GM19455 (cell line): ENCODE data around the gene MAPRE2.

Experiments used
- ATAC-seq: cut with Tn5 transposase; IDR thresholded peaks from one replicate; pipeline ENCODE4 v1.9.1; 2021; ENCODE audit not compliant: unreplicated experiment

The MAPRE2 gene

GRCh38 chr18:35061336-35061735, 20.1 kb downstream of the MAPRE2 start:
- ATAC-seq: no peak

- ATAC-seq: no peak
These were observed 20.6 kb downstream of the MAPRE2 start for GRCh38 chr18:35061804-35062203.

DNA sequence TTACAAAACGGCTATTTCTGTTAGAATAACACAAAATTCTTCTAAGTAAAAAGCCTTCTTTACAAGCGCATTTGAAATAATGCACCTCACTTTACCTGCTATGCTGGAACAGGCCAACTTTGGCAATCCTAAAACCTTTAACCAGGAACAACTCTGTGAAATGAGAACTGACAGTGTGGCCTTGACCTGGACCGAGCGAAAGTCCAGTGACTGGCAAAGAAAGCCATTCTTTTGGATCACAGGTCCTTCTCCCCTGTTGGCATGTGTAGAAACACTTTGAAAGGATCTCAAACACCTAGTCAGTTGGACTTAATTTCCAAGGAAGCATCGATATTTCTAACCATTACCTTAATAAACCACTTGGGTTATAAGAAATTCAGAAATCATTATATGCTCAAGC, 21.2 kb downstream of the MAPRE2 start:
- ATAC-seq: no peak

DNA sequence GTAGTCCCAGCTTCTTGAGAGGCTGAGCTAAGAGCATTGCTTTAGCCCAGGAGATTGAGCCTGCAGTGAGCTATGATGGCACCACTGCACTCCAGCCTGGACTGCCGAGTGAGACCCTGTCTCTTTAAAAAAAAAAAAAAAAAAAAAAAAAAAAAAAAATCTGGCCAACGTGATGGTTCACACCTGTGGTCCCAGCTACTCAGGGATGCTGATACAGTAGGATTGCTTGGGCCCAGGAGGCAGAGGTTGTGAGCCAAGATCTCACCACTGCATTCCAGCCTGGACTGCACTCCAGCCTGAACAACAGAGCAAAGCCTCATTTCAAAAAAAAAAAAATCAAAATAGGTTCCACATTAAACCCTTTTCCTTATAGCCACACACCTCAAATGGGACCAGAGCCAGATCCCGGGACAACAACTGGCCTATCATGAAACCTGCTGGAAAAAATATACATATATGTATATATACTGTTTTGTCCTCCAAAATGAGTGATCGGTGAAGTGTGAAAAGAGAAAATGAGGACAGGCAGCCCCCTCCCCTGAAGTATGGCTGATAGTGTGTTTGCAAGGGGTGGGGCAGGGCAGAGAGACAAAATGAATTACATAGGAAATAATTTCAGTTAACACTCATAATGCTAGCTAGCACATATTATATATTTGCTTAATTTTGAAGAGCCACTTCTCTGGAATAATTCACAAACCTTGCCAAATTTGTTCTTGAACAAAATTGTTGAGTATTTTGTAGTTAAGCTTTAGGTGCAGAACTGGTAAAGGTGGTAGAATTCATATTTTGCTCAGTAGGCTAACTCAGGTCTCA, 22.9 kb downstream of the MAPRE2 start:
- ATAC-seq: no peak

GRCh38 chr18:35067454-35067853, 26.2 kb downstream of the MAPRE2 start:
- ATAC-seq: no peak

- ATAC-seq: peak; percentile 55
These were observed 30.6 kb downstream of the MAPRE2 start for GRCh38 chr18:35071819-35072247.

- no peak for ATAC-seq
These were observed 31.4 kb downstream of the MAPRE2 start for GRCh38 chr18:35072616-35073015.

DNA sequence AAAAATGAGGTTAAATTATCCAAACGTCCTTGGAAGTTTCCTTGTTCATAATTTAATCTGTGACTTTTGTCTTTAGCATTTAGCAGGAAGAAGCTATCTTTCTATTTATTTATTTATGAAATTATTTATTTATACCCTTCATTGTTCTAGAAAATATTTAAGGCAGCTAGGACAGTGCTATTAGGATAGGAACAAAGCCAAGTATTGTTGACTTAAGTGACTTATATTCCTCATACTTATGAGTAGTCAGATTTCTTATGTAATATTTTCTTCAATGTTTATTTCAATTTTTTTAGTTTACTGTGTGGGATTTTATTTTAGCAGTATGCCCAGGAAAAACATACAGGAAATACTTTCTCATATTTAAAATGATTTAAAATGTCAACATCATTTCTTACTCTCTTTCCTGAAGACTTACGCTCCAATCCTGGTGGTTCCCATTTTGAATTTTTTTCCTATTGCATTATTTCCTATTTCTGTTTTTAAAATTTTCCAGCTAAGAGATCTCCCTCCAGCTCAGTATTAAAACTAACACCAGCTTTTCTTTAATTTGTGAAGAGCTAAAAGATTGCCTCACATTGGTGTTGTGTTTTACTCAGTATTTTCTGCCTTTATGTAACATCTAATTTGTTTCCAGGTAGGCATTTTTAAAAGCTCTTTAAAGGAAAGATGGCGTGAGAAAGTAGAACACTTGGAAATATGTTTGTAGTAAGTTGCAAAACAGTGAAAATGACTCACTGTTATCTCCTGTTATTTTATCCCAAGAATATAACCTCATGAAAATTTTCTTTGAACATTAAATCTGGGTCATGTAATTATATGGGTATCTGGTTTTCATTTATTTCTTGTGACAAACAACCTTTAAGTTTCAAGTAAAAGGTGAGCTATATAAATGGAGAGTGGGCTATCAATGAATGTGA, 32.2 kb downstream of the MAPRE2 start:
- ATAC-seq: no peak

DNA sequence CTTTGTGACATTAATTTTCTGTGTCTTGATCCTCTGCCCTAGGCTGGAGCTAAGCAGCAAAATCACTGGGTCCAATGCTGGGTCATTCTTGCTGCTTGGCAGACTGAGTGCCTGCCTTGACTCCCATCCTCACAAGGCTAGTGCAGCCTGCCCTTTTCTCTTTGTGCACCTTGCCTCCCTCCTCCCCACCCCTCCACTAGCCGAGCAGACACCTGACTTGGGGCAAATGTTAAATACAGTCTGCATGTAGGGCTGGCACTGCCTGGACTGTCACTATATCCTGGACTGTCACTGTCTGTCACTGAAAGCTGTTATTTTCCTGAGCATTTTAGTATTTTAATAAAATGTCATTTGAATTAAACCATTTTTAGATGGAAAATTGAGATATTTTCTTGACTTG, 33.4 kb downstream of the MAPRE2 start:
- ATAC-seq: no peak

DNA sequence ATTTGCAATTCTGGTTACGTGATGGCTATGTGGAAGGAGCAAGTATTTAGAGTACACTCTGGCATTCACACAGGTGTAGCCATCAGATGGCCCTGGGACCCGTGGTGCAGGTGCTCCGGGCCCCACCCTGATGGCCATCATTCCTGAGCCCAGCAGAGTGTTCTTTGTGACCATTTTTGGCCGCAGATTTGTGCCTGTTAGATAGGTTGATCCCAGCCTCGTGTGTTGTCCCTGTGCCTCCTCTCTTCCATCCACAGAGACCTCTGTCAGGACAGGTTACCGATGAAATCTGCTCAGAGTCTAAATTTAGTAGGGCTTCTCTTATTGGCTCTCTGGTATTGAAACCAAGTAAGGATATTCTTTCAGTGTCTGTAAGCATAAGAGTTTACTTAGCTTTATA, 33.9 kb downstream of the MAPRE2 start:
- ATAC-seq: no peak

DNA sequence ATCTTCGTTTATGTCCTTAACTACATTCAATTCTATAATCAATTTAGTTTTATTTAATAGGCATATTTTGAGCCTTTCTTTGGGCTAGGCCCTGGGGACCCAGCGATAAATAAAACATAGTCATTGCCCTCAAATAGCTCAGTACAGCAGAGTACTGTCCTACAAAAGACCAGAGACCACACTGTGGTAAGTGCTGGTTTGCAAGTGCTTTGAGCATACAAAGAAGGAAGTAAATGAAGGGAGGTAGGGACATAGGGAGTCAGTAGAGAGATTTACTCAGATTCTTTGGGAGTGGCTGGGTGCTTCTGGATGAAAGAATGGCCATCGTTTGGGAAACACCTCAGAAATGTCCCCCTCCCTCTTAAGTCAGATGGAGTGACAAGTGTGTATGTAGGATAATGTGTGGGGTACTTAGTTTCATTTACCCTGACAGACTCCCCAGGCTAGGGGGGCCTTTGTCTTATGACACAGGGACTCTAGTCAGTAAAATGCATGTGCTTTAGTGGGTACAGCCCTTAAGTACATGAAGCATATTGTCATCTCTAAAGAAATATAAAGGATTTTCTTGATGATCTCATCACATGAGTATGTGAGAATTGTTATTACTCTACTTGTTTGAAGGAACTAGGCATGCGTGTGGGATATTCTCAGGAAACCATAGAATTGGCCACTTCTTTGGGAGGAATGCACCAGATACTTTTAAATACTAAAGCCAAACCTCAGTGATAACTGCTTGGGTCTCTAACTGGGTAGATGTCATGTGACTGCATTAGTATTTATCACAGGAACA, 35.1 kb downstream of the MAPRE2 start:
- no peak for ATAC-seq

DNA sequence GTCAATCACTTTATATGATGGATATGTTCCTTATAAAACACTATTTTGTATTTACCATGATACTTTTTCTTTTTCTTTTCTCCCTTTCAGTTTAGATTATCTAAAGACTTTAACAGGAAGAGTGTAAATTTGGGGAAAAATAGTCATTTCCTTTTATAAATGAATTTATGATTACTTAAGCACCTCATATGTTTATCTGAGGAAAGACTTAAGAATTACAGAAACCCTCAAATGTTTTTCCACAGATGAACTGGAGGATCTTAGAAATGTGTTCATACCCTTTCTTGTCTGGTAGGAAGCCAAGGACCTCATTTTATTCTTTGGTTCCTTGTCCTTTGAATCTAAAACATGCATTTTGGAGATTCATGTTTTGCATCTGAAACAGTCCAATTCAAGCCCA, 36.7 kb downstream of the MAPRE2 start:
- no peak for ATAC-seq

GRCh38 chr18:35080058-35080457, 38.8 kb downstream of the MAPRE2 start:
- ATAC-seq: no peak

DNA sequence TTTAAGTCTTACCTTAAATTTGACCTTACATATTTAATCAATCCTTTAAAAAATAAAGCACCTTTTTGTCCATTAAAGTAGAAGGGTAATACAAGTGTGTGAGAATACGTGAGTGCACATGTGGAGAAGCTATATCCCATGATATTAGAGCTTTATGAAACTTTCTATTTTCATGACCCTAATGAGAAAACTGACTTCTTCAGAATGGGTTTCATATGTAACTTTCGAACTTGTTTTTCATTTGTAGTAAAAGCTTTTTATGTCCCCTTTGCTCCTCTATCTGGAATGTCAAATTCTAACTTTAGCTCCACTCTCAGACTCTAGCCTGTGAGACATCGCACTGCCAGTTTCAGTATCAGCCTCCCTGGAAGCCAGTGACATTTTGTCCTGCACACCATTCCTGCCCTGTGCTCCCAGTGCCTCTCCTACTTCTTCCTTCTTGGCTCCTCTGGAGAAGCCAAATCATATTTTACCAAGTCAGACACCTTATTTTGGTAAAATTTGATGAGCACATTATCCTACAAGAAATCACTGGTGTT, 42.0 kb downstream of the MAPRE2 start:
- ATAC-seq: no peak

DNA sequence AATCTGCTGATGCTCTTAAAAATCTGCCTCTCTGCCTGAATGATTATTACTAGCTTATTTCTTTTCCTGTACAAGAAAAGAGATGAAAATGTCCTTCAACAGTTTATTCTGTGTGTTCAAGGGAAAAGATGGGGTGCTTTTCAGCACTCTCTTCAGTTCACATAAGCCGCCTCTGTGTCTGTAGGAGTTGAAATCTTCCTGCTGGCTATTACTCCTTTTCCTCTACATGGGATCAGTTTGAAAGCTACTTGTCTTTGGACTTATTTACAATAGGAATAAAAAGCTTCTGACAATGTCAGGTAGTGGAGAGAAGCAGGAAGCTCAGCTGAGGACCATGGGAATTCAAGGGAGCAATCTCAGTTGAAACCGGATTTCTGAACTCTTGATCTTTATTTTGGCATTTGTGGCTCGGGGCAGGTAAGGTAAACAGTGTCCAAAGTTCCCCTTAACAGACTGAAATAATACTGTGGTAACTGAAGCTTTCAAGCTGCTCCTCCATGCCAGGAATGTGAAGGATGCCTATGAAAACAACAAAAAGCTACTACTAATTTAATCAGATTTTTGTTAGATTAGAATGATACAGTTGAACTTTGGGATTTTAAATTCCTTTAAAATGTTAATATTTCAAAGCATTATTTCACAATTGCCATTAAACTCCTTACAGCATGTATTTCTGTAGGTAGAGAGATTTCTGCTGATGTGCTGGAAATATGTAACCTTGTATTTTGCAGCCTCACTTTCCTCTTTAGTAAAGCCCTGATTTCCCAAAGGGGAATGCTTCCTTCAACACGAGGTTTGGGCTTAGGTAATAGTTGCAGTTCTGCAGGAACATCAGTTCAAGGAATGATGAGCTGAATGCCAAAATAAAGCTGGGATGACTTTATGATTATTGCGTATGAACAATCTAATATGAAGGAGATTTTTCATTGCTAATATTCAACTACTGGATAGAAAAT, 43.6 kb downstream of the MAPRE2 start:
- no peak for ATAC-seq

DNA sequence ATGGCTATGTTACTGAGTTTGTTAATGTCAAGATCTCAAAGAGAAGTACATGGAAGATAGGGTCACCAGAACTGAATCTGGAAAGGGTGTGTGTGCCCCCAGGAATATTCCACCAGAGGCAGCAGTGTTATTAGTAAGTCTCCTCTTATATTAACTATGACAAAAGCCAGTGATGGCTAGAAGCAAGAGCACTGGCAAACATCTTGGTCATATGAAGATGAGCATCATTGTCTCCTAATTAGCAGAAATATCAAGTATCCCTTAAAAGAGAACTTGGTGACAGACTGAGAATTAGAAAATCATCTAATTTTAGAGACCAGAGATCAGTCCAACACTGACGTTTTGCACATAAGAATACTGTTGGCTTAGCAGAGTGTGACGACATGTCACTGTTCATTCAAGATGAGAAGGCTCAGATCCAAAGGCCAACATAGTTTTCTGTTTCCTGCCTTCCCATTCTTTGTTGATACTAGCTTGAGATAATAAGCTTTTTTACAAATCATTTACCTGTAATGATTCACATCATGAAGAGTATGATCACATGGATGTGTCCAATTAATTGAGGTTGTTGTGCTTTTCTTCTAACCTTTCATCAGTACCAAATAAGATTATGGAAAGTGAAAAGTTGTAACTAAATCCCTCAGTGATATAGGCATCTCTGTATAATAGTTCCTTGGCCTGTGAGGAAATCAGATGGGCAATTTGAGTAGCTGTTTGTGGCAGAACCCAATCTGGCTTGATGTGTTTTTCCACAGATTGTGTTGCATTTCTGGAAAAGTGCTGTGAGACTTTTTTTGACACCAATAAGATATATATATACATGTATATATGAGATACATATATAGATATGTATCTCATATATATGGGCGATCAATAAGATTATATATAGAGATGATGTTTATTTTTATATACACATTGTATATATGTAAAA, 44.5 kb downstream of the MAPRE2 start:
- ATAC-seq: no peak

DNA sequence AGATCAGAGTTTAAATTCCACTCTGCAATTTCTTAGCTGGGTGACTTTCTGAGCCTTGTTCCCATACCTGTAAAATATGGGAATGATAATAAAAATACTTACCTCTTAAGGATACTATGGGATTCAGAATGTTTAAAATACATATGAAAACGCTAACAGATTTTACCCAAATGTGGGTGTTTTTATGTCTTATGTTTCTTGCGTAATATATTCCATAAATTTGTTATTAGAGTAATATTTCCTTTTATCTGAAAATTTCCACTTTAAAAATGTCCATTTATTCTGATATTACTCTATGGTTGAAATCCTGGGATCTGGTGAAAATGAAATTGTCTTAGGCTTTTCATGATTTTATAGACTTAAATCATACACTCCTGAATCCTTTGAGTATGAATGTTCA, 45.5 kb downstream of the MAPRE2 start:
- no peak for ATAC-seq

GRCh38 chr18:35087726-35088125, 46.5 kb downstream of the MAPRE2 start:
- ATAC-seq: no peak

GRCh38 chr18:35088921-35089320, 47.7 kb downstream of the MAPRE2 start:
- ATAC-seq: no peak
